NCI-H187 (cell line): ENCODE data around the gene KLHDC4.

Experiments
- DNase-seq, 2 experiments: peaks; one replicate each; lab custom pipeline; 2025; lab: John Stamatoyannopoulos, UW

KLHDC4 gene

GRCh38 chr16:87658564-87659225, 107.1 kb downstream of the KLHDC4 start:
- DNase-seq, result no peak
